ENCODE measurements around the gene ZFHX2. TPM values are rescaled to one million over a fixed set of nuclear protein-coding genes. Genes with fewer than 3 reads are reported as not detected.
A peak's percentile ranks its signal among the peaks of the same experiment; 100 is the strongest.

The ZFHX2 gene
- polyA plus RNA-seq, 1 donor from 2014 or later, result 0.72 TPM

GRCh38 chr14:23545740-23546365 is 5.7 kb downstream of the ZFHX2 start:
- no peak overlapping the region for H3K27ac ChIP-seq (ENCODE audit: low read length)
- no peaks in the 10 kb centered on the region for H4K20me1 ChIP-seq (ENCODE audit: insufficient read depth)
- no peak overlapping the region for H3K4me3 ChIP-seq (ENCODE audit: low read length)
- H3K4me2 ChIP-seq (ENCODE audit: low read length), result no peak overlapping the region
- H3K36me3 ChIP-seq (ENCODE audit: insufficient read depth, low read length), result peaks cover 5% of the 10 kb centered on the region
- H3K9me2 ChIP-seq (ENCODE audit: insufficient read depth, low read length), result no peaks in the 10 kb centered on the region
- TF ChIP-seq TAF1 (IDR thresholded peaks at IDR 0.05; ENCODE audit: low read depth) (no peak), RAD21 (conservative IDR thresholded peaks at IDR 0.05) (no peak), REST (IDR thresholded peaks at IDR 0.05; ENCODE audit: borderline replicate concordance) (no peak), POLR2AphosphoS5 (IDR thresholded peaks at IDR 0.05) (no peak), CTCF (IDR thresholded peaks at IDR 0.05; ENCODE audit: poor library complexity, severe bottlenecking) (no peak), MXI1 (conservative IDR thresholded peaks at IDR 0.05; ENCODE audit: poor library complexity, severe bottlenecking) (no peak), EP300 (conservative IDR thresholded peaks at IDR 0.05; ENCODE audit: poor library complexity, severe bottlenecking) (no peak), SMC3 (conservative IDR thresholded peaks at IDR 0.05; ENCODE audit: poor library complexity) (no peak), EZH2 (IDR thresholded peaks at IDR 0.05; ENCODE audit: borderline replicate concordance, insufficient read depth, low read length, poor library complexity, severe bottlenecking) (no peak)
- peaks cover 4% of the 10 kb centered on the region for H3F3A ChIP-seq (ENCODE audit: insufficient read depth, low read length, poor library complexity, severe bottlenecking)
- no peak overlapping the region for H3K9ac ChIP-seq (ENCODE audit: low read length)
- no peaks in the 10 kb centered on the region for H3K27me3 ChIP-seq (ENCODE audit: insufficient read depth, low read depth, low read length)
- H3K79me2 ChIP-seq (replicated peaks; ENCODE audit: insufficient read depth, low read length), result peaks cover 63% of the 10 kb centered on the region
- H3K9me3 ChIP-seq (ENCODE audit: low read length), result no peaks in the 10 kb centered on the region
- H2AFZ ChIP-seq (ENCODE audit: low read depth, low read length), result no peak overlapping the region

GRCh38 chr14:23544511-23545447 is 6.8 kb downstream of the ZFHX2 start:
- Histone ChIP-seq H3K27me3 (ENCODE audit: insufficient read depth, low read depth, low read length) (no peaks in the 10 kb centered on the region), H3K9ac (ENCODE audit: low read length) (no peak overlapping the region), H4K20me1 (ENCODE audit: insufficient read depth) (no peaks in the 10 kb centered on the region), H3K4me3 (ENCODE audit: low read length) (peak overlapping the region; percentile 5), H3K79me2 (replicated peaks; ENCODE audit: insufficient read depth, low read length) (peaks cover 53% of the 10 kb centered on the region), H2AFZ (ENCODE audit: low read depth, low read length) (no peak overlapping the region), H3K36me3 (ENCODE audit: insufficient read depth, low read length) (peaks cover 5% of the 10 kb centered on the region), H3K9me3 (ENCODE audit: low read length) (no peaks in the 10 kb centered on the region), H3K4me2 (ENCODE audit: low read length) (no peak overlapping the region), H3K9me2 (ENCODE audit: insufficient read depth, low read length) (no peaks in the 10 kb centered on the region), H3F3A (ENCODE audit: insufficient read depth, low read length, poor library complexity, severe bottlenecking) (no peaks in the 10 kb centered on the region), H3K27ac (ENCODE audit: low read length) (peak overlapping the region; percentile 11)
- TF ChIP-seq MXI1 (conservative IDR thresholded peaks at IDR 0.05; ENCODE audit: poor library complexity, severe bottlenecking), result no peak
